Type B pancreatic cell (in vitro differentiated cells): ENCODE results near the gene TRO. TPM values are rescaled to one million over a fixed set of nuclear protein-coding genes. Genes with fewer than 3 reads are reported as not detected.

Experiments
- DNase-seq: peaks from one replicate; pipeline ENCODE4 v3.0.0; 2021; ENCODE audit warnings: mixed read lengths; ENCODE audit not compliant: unreplicated experiment; ENCODE audit errors: extremely low spot score
- H3K27ac Mint-ChIP-seq: 2 replicates; pipeline ENCODE4 v1.8.0; 2021; ENCODE audit warnings: mild to moderate bottlenecking, mixed read lengths
- H3K27me3 Mint-ChIP-seq: 2 replicates; pipeline ENCODE4 v1.8.0; 2021; ENCODE audit warnings: mixed read lengths
- H3K36me3 Mint-ChIP-seq: 2 replicates; pipeline ENCODE4 v1.8.0; 2021; ENCODE audit warnings: mixed read lengths
- H3K4me1 Mint-ChIP-seq: one replicate; pipeline ENCODE4 v1.8.0; 2021; ENCODE audit warnings: mixed read lengths; ENCODE audit not compliant: unreplicated experiment
- H3K4me3 Mint-ChIP-seq: 2 replicates; pipeline ENCODE4 v1.8.0; 2021; ENCODE audit warnings: mild to moderate bottlenecking, mixed read lengths
- H3K9me3 Mint-ChIP-seq: 2 replicates; pipeline ENCODE4 v1.8.0; 2021; ENCODE audit warnings: mixed read lengths
- total RNA-seq: library from RNA; stranded (reverse); gene quantifications from 2 replicates; pipeline ENCODE4 v1.2.1, GENCODE V29; 2021; ENCODE audit warnings: low replicate concordance
- TF ChIP-seq, protein P1 (sequence below): fragments of 200-600 bp; sonication (generic); conservative IDR thresholded peaks from 2 replicates; pipeline ENCODE4 v1.5.0; 2021; ENCODE audit warnings: antibody characterized with exemption, mild to moderate bottlenecking

The TRO gene
- total RNA-seq, 1 donor from 2014 or later = 142 TPM

DNA sequence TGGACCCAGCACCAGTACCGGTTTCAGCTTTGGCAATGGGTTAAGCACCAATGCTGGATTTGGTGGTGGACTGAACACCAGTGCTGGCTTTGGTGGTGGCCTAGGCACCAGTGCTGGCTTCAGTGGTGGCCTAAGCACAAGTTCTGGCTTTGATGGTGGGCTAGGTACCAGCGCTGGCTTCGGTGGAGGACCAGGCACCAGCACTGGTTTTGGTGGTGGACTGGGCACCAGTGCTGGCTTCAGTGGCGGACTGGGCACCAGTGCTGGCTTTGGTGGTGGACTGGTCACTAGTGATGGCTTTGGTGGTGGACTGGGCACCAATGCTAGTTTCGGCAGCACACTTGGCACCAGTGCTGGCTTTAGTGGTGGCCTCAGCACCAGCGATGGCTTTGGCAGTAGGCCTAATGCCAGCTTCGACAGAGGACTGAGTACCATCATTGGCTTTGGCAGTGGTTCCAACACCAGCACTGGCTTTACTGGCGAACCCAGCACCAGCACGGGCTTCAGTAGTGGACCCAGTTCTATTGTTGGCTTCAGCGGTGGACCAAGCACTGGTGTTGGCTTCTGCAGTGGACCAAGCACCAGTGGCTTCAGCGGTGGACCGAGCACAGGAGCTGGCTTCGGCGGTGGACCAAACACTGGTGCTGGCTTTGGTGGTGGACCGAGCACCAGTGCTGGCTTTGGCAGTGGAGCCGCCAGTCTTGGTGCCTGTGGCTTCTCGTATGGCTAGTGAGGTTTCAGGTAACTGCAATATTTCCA lies 9.8 kb downstream of the TRO start:
- Mint-ChIP-seq H3K27ac (no peak overlapping the region), H3K36me3 (peaks cover 20% of the 10 kb centered on the region), H3K4me3 (no peak overlapping the region), H3K9me3 (peaks cover 4% of the 10 kb centered on the region), H3K4me1 (no peaks in the 10 kb centered on the region), H3K27me3 (no peaks in the 10 kb centered on the region)
- TF ChIP-seq, protein P1, sequence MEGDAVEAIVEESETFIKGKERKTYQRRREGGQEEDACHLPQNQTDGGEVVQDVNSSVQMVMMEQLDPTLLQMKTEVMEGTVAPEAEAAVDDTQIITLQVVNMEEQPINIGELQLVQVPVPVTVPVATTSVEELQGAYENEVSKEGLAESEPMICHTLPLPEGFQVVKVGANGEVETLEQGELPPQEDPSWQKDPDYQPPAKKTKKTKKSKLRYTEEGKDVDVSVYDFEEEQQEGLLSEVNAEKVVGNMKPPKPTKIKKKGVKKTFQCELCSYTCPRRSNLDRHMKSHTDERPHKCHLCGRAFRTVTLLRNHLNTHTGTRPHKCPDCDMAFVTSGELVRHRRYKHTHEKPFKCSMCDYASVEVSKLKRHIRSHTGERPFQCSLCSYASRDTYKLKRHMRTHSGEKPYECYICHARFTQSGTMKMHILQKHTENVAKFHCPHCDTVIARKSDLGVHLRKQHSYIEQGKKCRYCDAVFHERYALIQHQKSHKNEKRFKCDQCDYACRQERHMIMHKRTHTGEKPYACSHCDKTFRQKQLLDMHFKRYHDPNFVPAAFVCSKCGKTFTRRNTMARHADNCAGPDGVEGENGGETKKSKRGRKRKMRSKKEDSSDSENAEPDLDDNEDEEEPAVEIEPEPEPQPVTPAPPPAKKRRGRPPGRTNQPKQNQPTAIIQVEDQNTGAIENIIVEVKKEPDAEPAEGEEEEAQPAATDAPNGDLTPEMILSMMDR = no peak
- DNase-seq = no peak

DNA sequence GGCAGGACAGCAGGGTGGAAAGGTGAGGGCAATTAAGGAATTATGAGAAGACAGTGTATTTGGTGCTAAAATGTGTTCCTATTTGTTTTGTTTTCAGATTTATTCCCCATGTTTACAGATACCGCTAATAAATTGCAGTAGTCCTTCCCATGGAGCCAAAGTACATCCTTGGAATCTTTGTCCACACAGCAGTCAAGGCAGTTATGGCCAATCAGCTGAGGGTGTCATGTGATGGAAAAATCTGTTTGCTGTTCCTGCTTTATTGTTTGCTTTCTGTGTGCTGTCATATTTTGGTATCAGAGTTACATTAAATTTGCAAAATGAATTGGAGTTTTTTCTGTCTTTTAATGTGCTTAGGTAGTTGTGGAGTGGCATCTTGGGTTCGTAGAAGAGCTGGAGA lies 10.5 kb downstream of the TRO start:
- peaks cover 16% of the 10 kb centered on the region for H3K36me3 Mint-ChIP-seq
- DNase-seq = no peak
- H3K27ac Mint-ChIP-seq = no peak overlapping the region
- H3K4me3 Mint-ChIP-seq = no peak overlapping the region
- H3K4me1 Mint-ChIP-seq = no peaks in the 10 kb centered on the region
- TF ChIP-seq, protein P1 = no peak
- H3K27me3 Mint-ChIP-seq = no peaks in the 10 kb centered on the region
- H3K9me3 Mint-ChIP-seq = peaks cover 4% of the 10 kb centered on the region

DNA sequence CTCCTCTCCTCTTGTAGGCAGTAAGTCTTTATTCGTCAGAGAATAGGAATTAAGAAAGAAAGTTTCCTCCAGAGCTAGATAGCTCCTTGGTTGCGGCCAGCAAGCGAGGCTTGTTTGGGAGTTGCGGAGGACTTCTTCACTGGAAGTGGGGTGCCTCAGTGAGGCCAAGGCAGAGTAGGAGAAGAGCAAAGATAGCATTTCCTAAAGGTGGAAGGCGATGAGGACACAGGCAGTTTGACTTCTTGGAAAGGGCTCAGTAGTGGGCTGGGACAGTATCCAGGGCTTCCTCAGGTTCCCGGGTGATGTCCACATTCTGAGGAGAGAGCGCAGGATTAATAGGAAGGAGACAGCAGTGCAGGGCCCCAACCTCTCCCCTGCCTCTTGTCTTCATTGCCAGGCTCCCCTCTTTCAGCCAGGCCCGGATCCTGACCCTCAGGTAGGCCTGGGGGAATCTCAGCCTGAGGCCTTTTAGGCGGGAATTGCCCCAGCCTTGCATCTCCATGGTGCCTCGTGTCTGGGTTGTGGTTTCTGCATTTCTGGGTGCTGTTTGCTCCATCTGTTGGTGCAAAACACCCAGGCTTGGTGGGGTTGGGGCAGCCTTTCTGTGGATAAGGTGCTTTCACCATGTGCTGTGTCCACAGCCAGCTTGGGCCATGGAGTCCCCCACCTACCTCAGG lies 12.7 kb downstream of the TRO start:
- TF ChIP-seq, protein P1 = no peak
- Mint-ChIP-seq H3K4me1 (no peaks in the 10 kb centered on the region), H3K36me3 (peaks cover 11% of the 10 kb centered on the region), H3K27me3 (no peaks in the 10 kb centered on the region), H3K27ac (no peak overlapping the region), H3K9me3 (peaks cover 4% of the 10 kb centered on the region), H3K4me3 (no peak overlapping the region)
- DNase-seq = no peak

DNA sequence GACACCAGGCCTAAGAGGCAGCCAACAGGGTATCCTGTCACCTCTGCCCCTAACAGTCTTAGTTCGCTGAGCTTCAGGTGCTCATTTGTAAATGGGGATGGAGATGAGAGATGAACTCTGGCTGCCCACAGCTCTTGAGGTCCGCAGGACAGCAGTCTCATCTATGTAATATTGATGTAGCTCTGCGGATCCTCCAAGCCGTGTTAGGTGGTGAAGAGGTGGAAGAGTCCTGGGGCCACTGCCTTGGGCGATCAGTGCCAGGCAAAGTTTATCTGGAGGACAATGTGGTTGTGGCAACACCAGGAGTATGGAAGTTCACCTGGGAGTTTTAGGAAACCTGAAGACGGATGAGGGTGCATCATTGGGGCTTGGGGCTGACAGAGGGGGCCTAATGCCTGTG lies 13.4 kb downstream of the TRO start:
- H3K4me1 Mint-ChIP-seq = no peaks in the 10 kb centered on the region
- peaks cover 4% of the 10 kb centered on the region for H3K9me3 Mint-ChIP-seq
- peaks cover 3% of the 10 kb centered on the region for H3K27me3 Mint-ChIP-seq
- no peak overlapping the region for H3K4me3 Mint-ChIP-seq
- H3K27ac Mint-ChIP-seq = no peak overlapping the region
- no peak for DNase-seq
- TF ChIP-seq, protein P1 = no peak
- H3K36me3 Mint-ChIP-seq = peaks cover 8% of the 10 kb centered on the region

DNA sequence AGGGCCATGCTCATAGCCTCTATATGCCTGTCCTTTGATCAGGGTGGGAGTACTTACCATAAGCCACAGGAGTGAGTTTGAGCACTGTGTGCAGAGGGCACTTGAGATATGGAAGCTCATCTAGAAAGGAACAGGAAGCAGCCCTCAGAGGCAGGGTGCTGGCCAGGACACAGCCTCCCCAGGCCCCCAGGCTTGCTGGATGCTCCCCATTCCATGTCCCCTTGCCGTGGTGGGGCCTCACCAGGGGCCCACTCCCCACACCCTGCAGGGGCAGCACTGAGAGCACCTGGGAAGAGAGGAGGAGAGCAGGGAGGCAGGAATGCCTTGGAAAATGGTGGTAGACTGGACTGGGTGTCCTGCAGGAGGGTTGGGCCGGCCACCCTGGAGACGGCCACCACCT lies 14.3 kb downstream of the TRO start:
- TF ChIP-seq, protein P1 = no peak
- Mint-ChIP-seq H3K27ac (no peak overlapping the region), H3K4me1 (no peaks in the 10 kb centered on the region), H3K36me3 (peaks cover 8% of the 10 kb centered on the region), H3K9me3 (peaks cover 4% of the 10 kb centered on the region), H3K27me3 (peaks cover 3% of the 10 kb centered on the region), H3K4me3 (no peak overlapping the region)
- DNase-seq = no peak
